Subcutaneous adipose tissue (tissue), 4 donors: ENCODE results near the gene SNRNP70. TPM values are rescaled to one million over a fixed set of nuclear protein-coding genes. Genes with fewer than 3 reads are reported as not detected.

ENCODE experiments used
- total RNA-seq, 4 donors: library from RNA; depleted of rRNA; stranded (reverse); fragments of >200 nt; gene quantifications; one replicate each; pipeline ENCODE4 v1.1.0, GENCODE V29; 2016
- TF ChIP-seq, protein P1 (sequence below): fragments of 450-650 bp; IDR thresholded peaks from one replicate; pipeline ENCODE4 v1.5.1; 2016; ENCODE audit warnings: low read depth, mild to moderate bottlenecking, control low read depth, antibody characterized with exemption, moderate library complexity

Gene SNRNP70
- total RNA-seq, 4 donors from 2014 or later: 122 to 164 (median 152) TPM

GRCh38 chr19:49120868-49121267, 35.6 kb downstream of the SNRNP70 start:
- TF ChIP-seq, protein P1, sequence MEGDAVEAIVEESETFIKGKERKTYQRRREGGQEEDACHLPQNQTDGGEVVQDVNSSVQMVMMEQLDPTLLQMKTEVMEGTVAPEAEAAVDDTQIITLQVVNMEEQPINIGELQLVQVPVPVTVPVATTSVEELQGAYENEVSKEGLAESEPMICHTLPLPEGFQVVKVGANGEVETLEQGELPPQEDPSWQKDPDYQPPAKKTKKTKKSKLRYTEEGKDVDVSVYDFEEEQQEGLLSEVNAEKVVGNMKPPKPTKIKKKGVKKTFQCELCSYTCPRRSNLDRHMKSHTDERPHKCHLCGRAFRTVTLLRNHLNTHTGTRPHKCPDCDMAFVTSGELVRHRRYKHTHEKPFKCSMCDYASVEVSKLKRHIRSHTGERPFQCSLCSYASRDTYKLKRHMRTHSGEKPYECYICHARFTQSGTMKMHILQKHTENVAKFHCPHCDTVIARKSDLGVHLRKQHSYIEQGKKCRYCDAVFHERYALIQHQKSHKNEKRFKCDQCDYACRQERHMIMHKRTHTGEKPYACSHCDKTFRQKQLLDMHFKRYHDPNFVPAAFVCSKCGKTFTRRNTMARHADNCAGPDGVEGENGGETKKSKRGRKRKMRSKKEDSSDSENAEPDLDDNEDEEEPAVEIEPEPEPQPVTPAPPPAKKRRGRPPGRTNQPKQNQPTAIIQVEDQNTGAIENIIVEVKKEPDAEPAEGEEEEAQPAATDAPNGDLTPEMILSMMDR: no peak

- TF ChIP-seq, protein P1: no peak
Measured at GRCh38 chr19:49125025-49125731, 39.9 kb downstream of the SNRNP70 start.

DNA sequence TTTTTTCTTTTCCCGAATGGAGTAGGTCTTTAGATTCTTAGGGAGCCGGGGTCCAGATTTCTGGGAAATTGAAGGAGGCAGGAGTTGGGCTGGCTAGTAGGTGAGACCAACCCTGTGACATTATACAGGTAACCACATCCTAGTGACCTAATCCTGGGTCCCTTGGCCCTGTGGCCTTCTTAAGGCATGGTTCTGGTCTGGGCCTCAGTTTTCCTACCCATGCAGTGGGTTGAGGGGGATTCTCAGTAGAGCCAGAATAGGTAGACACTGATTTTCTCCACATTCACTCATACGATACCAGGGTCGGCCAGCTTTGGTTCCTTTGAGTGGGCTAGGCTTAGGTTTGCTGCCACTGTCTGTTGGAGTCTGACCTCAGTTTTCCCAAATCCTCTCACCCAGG, 41.3 kb downstream of the SNRNP70 start:
- TF ChIP-seq, protein P1: no peak

DNA sequence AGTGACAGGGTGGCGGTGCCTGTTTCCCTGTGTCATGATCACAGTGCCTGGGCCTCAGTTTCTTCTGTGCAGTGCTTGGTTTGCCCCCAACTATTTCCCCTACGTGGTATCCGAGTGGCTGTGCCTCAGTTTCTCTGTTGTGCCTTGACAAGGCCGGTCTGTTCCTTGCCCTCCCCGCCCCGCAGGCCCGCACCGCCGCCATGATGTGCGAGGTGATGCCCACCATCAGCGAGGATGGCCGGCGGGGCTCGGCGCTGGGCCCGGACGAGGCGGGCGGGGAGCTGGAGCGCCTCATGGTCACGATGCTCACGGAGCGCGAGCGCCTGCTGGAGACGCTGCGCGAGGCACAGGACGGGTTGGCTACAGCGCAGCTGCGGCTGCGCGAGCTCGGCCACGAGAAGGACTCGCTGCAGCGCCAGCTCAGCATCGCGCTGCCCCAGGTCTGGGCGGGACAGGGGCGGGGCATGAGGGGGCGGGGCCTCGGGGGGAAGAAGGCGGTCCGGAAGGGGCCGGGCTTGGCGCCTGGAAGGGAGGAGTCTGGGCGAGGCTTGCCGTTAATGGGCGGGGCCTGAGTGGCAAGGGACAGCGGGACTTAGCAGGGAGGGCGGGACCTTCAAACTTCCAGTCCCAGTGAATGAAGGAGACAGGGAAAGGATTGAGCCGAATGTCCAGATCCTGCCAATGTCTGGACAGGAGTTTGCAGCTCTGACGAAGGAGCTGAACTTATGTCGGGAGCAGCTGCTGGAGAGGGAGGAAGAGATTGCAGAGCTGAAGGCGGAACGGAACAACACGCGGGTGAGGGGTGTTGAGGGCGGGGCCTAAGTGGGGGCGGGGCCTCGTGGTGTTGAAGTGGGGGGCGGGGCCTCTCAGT, 42.7 kb downstream of the SNRNP70 start:
- TF ChIP-seq, protein P1: no peak

DNA sequence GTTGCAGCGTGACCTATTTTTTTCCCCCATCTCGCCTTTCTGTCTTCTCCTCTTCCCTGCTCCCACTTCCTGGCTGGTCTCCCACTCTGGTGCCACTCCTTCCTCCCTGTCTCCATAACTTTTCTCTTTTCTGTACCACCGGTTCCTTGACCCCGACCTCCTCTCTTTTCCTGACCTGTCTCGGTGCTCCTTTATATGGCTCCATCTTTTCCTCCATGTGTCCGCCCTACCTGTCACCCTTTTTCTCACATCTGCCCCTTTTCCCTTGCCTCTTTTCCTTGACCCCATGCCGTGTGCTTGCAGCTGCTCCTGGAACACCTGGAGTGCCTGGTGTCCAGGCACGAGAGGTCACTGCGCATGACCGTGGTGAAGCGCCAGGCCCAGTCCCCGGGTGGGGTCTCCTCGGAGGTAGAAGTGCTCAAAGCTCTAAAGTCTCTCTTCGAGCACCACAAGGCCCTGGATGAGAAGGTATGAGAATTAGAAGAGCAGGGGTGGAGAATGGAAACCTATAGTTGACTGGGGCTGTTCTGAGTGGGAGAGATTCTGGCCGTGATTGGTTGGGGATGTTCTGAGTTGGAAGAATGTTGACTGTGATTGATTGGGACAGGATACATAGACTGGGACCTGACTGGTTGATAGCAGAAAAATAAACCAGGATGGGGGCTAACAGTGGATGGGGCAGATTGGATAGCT, 43.4 kb downstream of the SNRNP70 start:
- TF ChIP-seq, protein P1: no peak

DNA sequence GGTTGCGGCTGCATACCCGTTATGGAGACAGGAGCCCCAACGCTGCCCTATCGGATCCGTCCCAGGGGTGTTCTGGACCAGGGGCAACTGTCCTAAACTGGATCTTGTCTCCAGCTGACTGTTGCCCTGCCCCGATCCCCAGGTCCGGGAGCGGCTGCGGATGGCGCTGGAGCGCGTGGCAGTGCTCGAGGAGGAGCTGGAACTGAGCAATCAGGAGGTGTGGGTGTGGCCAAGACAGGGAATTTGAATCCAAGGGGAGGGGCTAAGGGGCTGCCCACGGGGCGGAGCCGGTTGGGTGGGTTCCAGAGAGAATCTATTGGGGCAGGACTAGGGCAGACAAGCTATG, 44.0 kb downstream of the SNRNP70 start:
- TF ChIP-seq, protein P1: no peak

DNA sequence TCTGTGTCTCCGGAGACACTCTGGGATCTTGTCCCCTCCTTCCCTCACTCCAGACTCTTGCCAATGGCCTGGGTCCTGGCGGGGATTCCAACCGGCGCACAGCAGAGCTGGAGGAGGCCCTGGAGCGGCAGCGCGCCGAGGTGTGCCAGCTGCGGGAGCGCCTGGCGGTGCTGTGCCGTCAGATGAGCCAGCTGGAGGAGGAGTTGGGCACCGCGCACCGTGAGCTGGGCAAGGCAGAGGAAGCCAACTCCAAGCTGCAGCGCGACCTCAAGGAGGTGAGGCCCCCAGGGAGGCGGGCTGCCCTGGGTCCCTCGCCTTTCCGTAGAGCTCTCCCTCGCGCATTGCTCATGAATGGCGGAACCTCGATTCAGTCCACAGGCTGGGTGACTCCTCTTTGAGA, 45.1 kb downstream of the SNRNP70 start:
- TF ChIP-seq, protein P1: no peak
